H9 (cell line): ENCODE measurements around the gene SLC46A2. TPM values are rescaled to one million over a fixed set of nuclear protein-coding genes. Genes with fewer than 3 reads are reported as not detected.
A peak's percentile ranks its signal among the peaks of the same experiment; 100 is the strongest.

ENCODE experiments used
- DNase-seq: peaks from one replicate; pipeline ENCODE4 v3.0.0-alpha.2; 2017
- H2AFZ ChIP-seq: one replicate; pipeline ENCODE4 v1.6.1; 2013; ENCODE audit warnings: mild to moderate bottlenecking, low read length, control low read depth, moderate library complexity
- H2AK5ac ChIP-seq: 2 replicates; pipeline ENCODE4 v1.6.1; 2013; ENCODE audit warnings: low read length, control low read depth, mixed read lengths; ENCODE audit not compliant: insufficient read length
- H2BK120ac ChIP-seq: one replicate; pipeline ENCODE4 v1.6.1; 2013; ENCODE audit warnings: low read depth, mild to moderate bottlenecking, low read length, control low read depth, inconsistent platforms; ENCODE audit not compliant: poor library complexity, severe bottlenecking
- H2BK12ac ChIP-seq: 2 replicates; pipeline ENCODE4 v1.6.1; 2013; ENCODE audit warnings: low read length, control low read depth, mixed read lengths, low read depth; ENCODE audit not compliant: insufficient read length
- H2BK15ac ChIP-seq: 2 replicates; pipeline ENCODE4 v1.6.1; 2013; ENCODE audit warnings: low read depth, low read length, control low read depth
- H2BK20ac ChIP-seq: one replicate; pipeline ENCODE4 v1.6.1; 2013; ENCODE audit warnings: low read depth, mild to moderate bottlenecking, low read length, control low read depth, inconsistent platforms; ENCODE audit not compliant: poor library complexity, severe bottlenecking
- H2BK5ac ChIP-seq: 2 replicates; pipeline ENCODE4 v1.6.1; 2013; ENCODE audit warnings: low read length, control low read depth, mixed read lengths; ENCODE audit not compliant: insufficient read length
- H3K14ac ChIP-seq: 2 replicates; pipeline ENCODE4 v1.6.1; 2013; ENCODE audit warnings: low read length, control low read depth; ENCODE audit not compliant: insufficient read depth
- H3K18ac ChIP-seq: 2 replicates; pipeline ENCODE4 v1.6.1; 2013; ENCODE audit warnings: low read depth, mild to moderate bottlenecking, mixed read lengths, low read length, control low read depth; ENCODE audit not compliant: insufficient read length
- H3K23ac ChIP-seq: 2 replicates; pipeline ENCODE4 v1.6.1; 2013; ENCODE audit warnings: low read length, control low read depth, mixed read lengths, low read depth; ENCODE audit not compliant: insufficient read length
- H3K23me2 ChIP-seq: 2 replicates; pipeline ENCODE4 v1.6.1; 2013; ENCODE audit warnings: low read depth, mild to moderate bottlenecking, mixed read lengths, low read length, control low read depth; ENCODE audit not compliant: insufficient read length, poor library complexity, severe bottlenecking
- H3K27ac ChIP-seq: 2 replicates; pipeline ENCODE4 v1.5.1; 2013; ENCODE audit warnings: low read length, control low read depth, mixed read lengths, low read depth; ENCODE audit not compliant: insufficient read length
- H3K27me3 ChIP-seq: 2 replicates; pipeline ENCODE4 v1.6.1; 2013; ENCODE audit warnings: low read length, control low read depth, inconsistent platforms; ENCODE audit not compliant: insufficient read depth
- H3K4ac ChIP-seq: 2 replicates; pipeline ENCODE4 v1.6.1; 2013; ENCODE audit warnings: low read depth, mild to moderate bottlenecking, control low read depth, inconsistent platforms, low read length, moderate library complexity
- H3K4me1 ChIP-seq: 2 replicates; pipeline ENCODE4 v1.6.1; 2013; ENCODE audit warnings: low read length, control low read depth, inconsistent platforms; ENCODE audit not compliant: insufficient read depth
- H3K4me2 ChIP-seq: 2 replicates; pipeline ENCODE4 v1.6.1; 2013; ENCODE audit warnings: low read length, control low read depth, mixed read lengths; ENCODE audit not compliant: insufficient read length, insufficient read depth
- H3K56ac ChIP-seq: 2 replicates; pipeline ENCODE4 v1.6.1; 2013; ENCODE audit warnings: low read depth, mild to moderate bottlenecking, mixed read lengths, low read length, control low read depth; ENCODE audit not compliant: insufficient read length
- H3K79me1 ChIP-seq: 2 replicates; pipeline ENCODE4 v1.6.1; 2013; ENCODE audit warnings: low read depth, mild to moderate bottlenecking, moderate library complexity, low read length, control low read depth, inconsistent platforms; ENCODE audit not compliant: insufficient read depth, poor library complexity, severe bottlenecking
- H3K79me2 ChIP-seq: 2 replicates; pipeline ENCODE4 v1.6.1; 2013; ENCODE audit warnings: low read length, control low read depth, inconsistent platforms; ENCODE audit not compliant: insufficient read depth
- H3K9ac ChIP-seq: 2 replicates; pipeline ENCODE4 v1.6.1; 2013; ENCODE audit warnings: low read length, control low read depth, mixed read lengths; ENCODE audit not compliant: insufficient read length; ENCODE audit errors: extremely low read depth
- H3K9me3 ChIP-seq: one replicate; pipeline ENCODE4 v1.6.1; 2013; ENCODE audit warnings: low read depth, low read length, inconsistent platforms; ENCODE audit not compliant: control insufficient read depth
- H3T11ph ChIP-seq: one replicate; pipeline ENCODE4 v1.6.1; 2013; ENCODE audit warnings: mild to moderate bottlenecking, low read length, control low read depth, inconsistent platforms
- H4K20me1 ChIP-seq: one replicate; pipeline ENCODE4 v1.6.1; 2013; ENCODE audit not compliant: control insufficient read depth, insufficient read length, insufficient read depth
- H4K5ac ChIP-seq: 2 replicates; pipeline ENCODE4 v1.6.1; 2013; ENCODE audit warnings: low read depth, mild to moderate bottlenecking, mixed read lengths, low read length, control low read depth; ENCODE audit not compliant: insufficient read length
- H4K8ac ChIP-seq: replicated peaks from 2 replicates; pipeline ENCODE4 v1.6.1; 2013; ENCODE audit warnings: low read length, control low read depth, mixed read lengths, low read depth; ENCODE audit not compliant: insufficient read length
- H4K91ac ChIP-seq: 2 replicates; pipeline ENCODE4 v1.6.1; 2013; ENCODE audit warnings: low read depth, mild to moderate bottlenecking, moderate library complexity, mixed read lengths, low read length, control low read depth; ENCODE audit not compliant: insufficient read length
- H3K27ac Mint-ChIP-seq, 3 experiments: 2 replicates in 2 of 3; 3 replicates in 1 of 3; pipeline ENCODE4 v1.8.0; 2020 to 2021; ENCODE audit warnings: mixed read lengths in 3 of 3, mild to moderate bottlenecking in 1 of 3, moderate library complexity in 1 of 3
- H3K27me3 Mint-ChIP-seq: 2 replicates; pipeline ENCODE4 v1.8.0; 2021; ENCODE audit warnings: low read depth, mild to moderate bottlenecking, moderate library complexity, mixed read lengths
- H3K36me3 Mint-ChIP-seq, 3 experiments: 2 replicates in 2 of 3; 3 replicates in 1 of 3; pipeline ENCODE4 v1.8.0; 2020 to 2021; ENCODE audit warnings: low read depth in 3 of 3, mixed read lengths in 3 of 3; ENCODE audit not compliant: insufficient read depth in 1 of 3
- H3K4me1 Mint-ChIP-seq, 2 experiments: 2 replicates each; pipeline ENCODE4 v1.8.0; 2020; ENCODE audit warnings: mixed read lengths in 2 of 2
- H3K4me3 Mint-ChIP-seq, 2 experiments: 2 replicates in 1 of 2; 3 replicates in 1 of 2; pipeline ENCODE4 v1.8.0; 2020 to 2021; ENCODE audit warnings: mild to moderate bottlenecking in 2 of 2, mixed read lengths in 2 of 2, moderate library complexity in 1 of 2
- H3K9me3 Mint-ChIP-seq, 2 experiments: 2 replicates in 1 of 2; 3 replicates in 1 of 2; pipeline ENCODE4 v1.8.0; 2020; ENCODE audit warnings: mild to moderate bottlenecking in 2 of 2, mixed read lengths in 2 of 2, moderate library complexity in 1 of 2
- CTCF ChIP-seq: fragments of 200-600 bp; sonication (generic); conservative IDR thresholded peaks from 3 replicates; pipeline ENCODE4 v1.8.0; 2021; ENCODE audit warnings: antibody characterized with exemption, mild to moderate bottlenecking
- WGBS: extraction: QIAGEN DNeasy Blood & Tissue Kit; methylation state at CpG from one replicate; pipeline ENCODE4 v1.1.7; 2013; ENCODE audit warnings: missing lambda C conversion rate, low lambda C conversion rate, mixed read lengths; ENCODE audit not compliant: insufficient read length; ENCODE audit errors: extremely low coverage; 5-methylcytosine and 5-hydroxymethylcytosine counted together
- total RNA-seq: library from RNA; stranded (reverse); gene quantifications from 2 replicates; pipeline ENCODE4 v1.2.1, GENCODE V29; 2021

The SLC46A2 gene
- total RNA-seq, 1 experiment from 2014 or later = not detected

GRCh38 chr9:112925058-112925641 lies 34.5 kb upstream of the SLC46A2 start:
- H3K27me3 Mint-ChIP-seq = peaks cover 24% of the 10 kb centered on the region
- peaks cover 0 to 7% of the 10 kb centered on the region in 2 experiments; a peak in 2 of 5 replicates for H3K9me3 Mint-ChIP-seq
- Histone ChIP-seq H3K23me2 (no peaks in the 10 kb centered on the region), H2BK5ac (peak overlapping the region; percentile 5), H3T11ph (no peak overlapping the region), H4K8ac (no peak overlapping the region), H3K14ac (no peak overlapping the region), H3K79me1 (no peaks in the 10 kb centered on the region), H3K4me2 (no peak overlapping the region), H3K18ac (no peak overlapping the region), H3K4ac (no peak overlapping the region), H2BK20ac (no peak overlapping the region), H2BK12ac (no peak overlapping the region), H3K23ac (peak overlapping the region; percentile 44), H4K5ac (peak overlapping the region; percentile 58), H4K20me1 (no peaks in the 10 kb centered on the region), H3K56ac (no peak overlapping the region), H4K91ac (no peak overlapping the region), H3K9ac (no peak overlapping the region), H3K9me3 (no peaks in the 10 kb centered on the region), H2AFZ (peak overlapping the region; percentile 27), H3K79me2 (no peaks in the 10 kb centered on the region), H2BK15ac (no peak overlapping the region), H2BK120ac (no peak overlapping the region), H3K4me1 (no peaks in the 10 kb centered on the region), H3K27ac (no peak overlapping the region), H3K27me3 (no peaks in the 10 kb centered on the region), H2AK5ac (no peak overlapping the region)
- H3K4me1 Mint-ChIP-seq = peaks cover 3% of the 10 kb centered on the region in 2 experiments
- TF ChIP-seq CTCF = peak; percentile 70
- no peak overlapping the region for H3K4me3 Mint-ChIP-seq
- peak; percentile 37 for DNase-seq
- H3K36me3 Mint-ChIP-seq = no peaks in the 10 kb centered on the region
- H3K27ac Mint-ChIP-seq = peak overlapping the region in 1 of 3 experiments; percentile 3; a peak in 2 of 7 replicates
- no CpG with 5 or more reads among the region's 8 CpGs for WGBS
